IMR-90 (cell line): Measurements from ENCODE around the gene SSC4D. TPM values are rescaled to one million over a fixed set of nuclear protein-coding genes. Genes with fewer than 3 reads are reported as not detected.

Experiments
- ATAC-seq: fragments of 200-7000 bp; cut with Tn5 transposase; 2 replicates; pipeline ENCODE4 v1.9.1; 2020; ENCODE audit warnings: low read depth, mild to moderate bottlenecking, moderate library complexity
- BruUV-seq: library from RNA; stranded (reverse); fragments of 400-500 nt; replicated peaks from 2 replicates; lab custom pipeline; 2021; lab: Mats Ljungman, UMichigan
- CTCF ChIA-PET: fragments of 300-600 bp; formaldehyde crosslinking; extraction: SDS; loops from one replicate; lab custom pipeline; 2021; ENCODE audit warnings: antibody characterized with exemption; lab: Yijun Ruan, JAX
- POLR2A ChIA-PET: fragments of 300-600 bp; sonication (Branson Sonifier 250); formaldehyde crosslinking; loops from one replicate; lab custom pipeline; 2022; ENCODE audit warnings: antibody characterized with exemption; ENCODE audit not compliant: unreplicated experiment; lab: Charles Lee
- DNase-seq: peaks from one replicate; pipeline ENCODE4 v3.0.0; 2013
- H2AFZ ChIP-seq: replicated peaks from 2 replicates; pipeline ENCODE3; 2013; ENCODE audit warnings: low read length, mild to moderate bottlenecking; ENCODE audit not compliant: poor library complexity
- H2AK5ac ChIP-seq: 2 replicates; pipeline ENCODE4 v1.6.1; 2013; ENCODE audit warnings: low read depth, low read length, inconsistent platforms
- H2AK9ac ChIP-seq: replicated peaks from 2 replicates; pipeline ENCODE3; 2013; ENCODE audit warnings: mild to moderate bottlenecking, low read depth, low read length, moderate library complexity; ENCODE audit not compliant: poor library complexity
- H2BK120ac ChIP-seq: 2 replicates; pipeline ENCODE4 v1.6.1; 2013; ENCODE audit warnings: low read depth, low read length, inconsistent platforms
- H2BK15ac ChIP-seq: 3 replicates; pipeline ENCODE4 v1.6.1; 2013; ENCODE audit warnings: low read depth, low read length, inconsistent platforms
- H2BK20ac ChIP-seq: 2 replicates; pipeline ENCODE4 v1.6.1; 2013; ENCODE audit warnings: low read depth, mild to moderate bottlenecking, inconsistent platforms, low read length, moderate library complexity
- H2BK5ac ChIP-seq: 2 replicates; pipeline ENCODE4 v1.6.1; 2013; ENCODE audit warnings: mild to moderate bottlenecking, low read depth, low read length, inconsistent platforms; ENCODE audit not compliant: poor library complexity, severe bottlenecking
- H3K14ac ChIP-seq: replicated peaks from 2 replicates; pipeline ENCODE4 v1.6.1; 2013; ENCODE audit warnings: low read depth, low read length, inconsistent platforms
- H3K18ac ChIP-seq: 2 replicates; pipeline ENCODE4 v1.6.1; 2013; ENCODE audit warnings: low read depth, low read length, control low read depth
- H3K23ac ChIP-seq: 2 replicates; pipeline ENCODE4 v1.6.1; 2013; ENCODE audit warnings: low read depth, low read length, inconsistent platforms
- H3K27ac ChIP-seq: 2 replicates; pipeline ENCODE4 v1.5.1; 2013; ENCODE audit warnings: mild to moderate bottlenecking, control low read depth, low read length; ENCODE audit not compliant: insufficient read depth
- H3K27me3 ChIP-seq: 2 replicates; pipeline ENCODE4 v1.6.1; 2013; ENCODE audit warnings: low read length; ENCODE audit not compliant: control insufficient read depth, insufficient read depth
- H3K36me3 ChIP-seq: 2 replicates; pipeline ENCODE4 v1.6.1; 2013; ENCODE audit warnings: low read length, mixed read lengths; ENCODE audit not compliant: control insufficient read depth, insufficient read depth
- H3K4ac ChIP-seq: 2 replicates; pipeline ENCODE4 v1.6.1; 2013; ENCODE audit warnings: low read depth, low read length, inconsistent platforms
- H3K4me1 ChIP-seq: 2 replicates; pipeline ENCODE4 v1.6.1; 2013; ENCODE audit warnings: low read length, mixed read lengths; ENCODE audit not compliant: control insufficient read depth, insufficient read depth
- H3K4me2 ChIP-seq: 2 replicates; pipeline ENCODE4 v1.6.1; 2013; ENCODE audit warnings: low read depth, mild to moderate bottlenecking, control low read depth, low read length, moderate library complexity
- H3K4me3 ChIP-seq: 2 replicates; pipeline ENCODE4 v1.5.1; 2013; ENCODE audit warnings: low read depth, mild to moderate bottlenecking, control low read depth, low read length, moderate library complexity; ENCODE audit not compliant: insufficient read depth
- H3K56ac ChIP-seq: 2 replicates; pipeline ENCODE4 v1.6.1; 2013; ENCODE audit warnings: low read length, inconsistent platforms; ENCODE audit not compliant: insufficient read depth; ENCODE audit errors: extremely low read depth
- H3K79me1 ChIP-seq, 2 experiments: 2 replicates each; pipeline ENCODE4 v1.6.1; 2013; ENCODE audit warnings: low read length in 2 of 2, inconsistent platforms in 1 of 2, low read depth in 1 of 2
- H3K9ac ChIP-seq: 2 replicates; pipeline ENCODE4 v1.6.1; 2013; ENCODE audit warnings: low read depth, low read length, control low read depth
- H3K9me1 ChIP-seq: 2 replicates; pipeline ENCODE4 v1.6.1; 2013; ENCODE audit warnings: low read length, inconsistent platforms; ENCODE audit not compliant: insufficient read depth
- H3K9me3 ChIP-seq: 2 replicates; pipeline ENCODE4 v1.6.1; 2013; ENCODE audit warnings: low read length; ENCODE audit not compliant: control insufficient read depth, insufficient read depth
- H4K20me1 ChIP-seq: 2 replicates; pipeline ENCODE4 v1.6.1; 2013; ENCODE audit warnings: low read length, inconsistent platforms; ENCODE audit not compliant: insufficient read depth
- H4K5ac ChIP-seq: 2 replicates; pipeline ENCODE4 v1.6.1; 2013; ENCODE audit warnings: mild to moderate bottlenecking, low read depth, low read length, control low read depth
- H4K8ac ChIP-seq, 2 experiments: 2 replicates each; pipeline ENCODE4 v1.6.1; 2013; ENCODE audit warnings: low read depth in 2 of 2, low read length in 2 of 2, control low read depth in 1 of 2, inconsistent platforms in 1 of 2
- H4K91ac ChIP-seq: 2 replicates; pipeline ENCODE4 v1.6.1; 2013; ENCODE audit warnings: low read depth, low read length, inconsistent platforms; ENCODE audit not compliant: insufficient read depth
- MAZ ChIP-seq: IDR thresholded peaks from 2 replicates; pipeline ENCODE4 v1.6.1; 2012; ENCODE audit warnings: low read depth, mild to moderate bottlenecking, low read length, improper control_type of control experiment, moderate library complexity, borderline replicate concordance
- WGBS, 2 experiments: methylation state at CpG; one replicate each; pipeline versions ENCODE4 v1.1.5 to v1.1.7; 2013; ENCODE audit warnings: missing lambda C conversion rate in 2 of 2; ENCODE audit not compliant: insufficient read length in 1 of 2; ENCODE audit errors: extremely low coverage in 2 of 2; 5-methylcytosine and 5-hydroxymethylcytosine counted together
- dilution Hi-C: fragments of 300-500 bp; cut with HindIII; formaldehyde crosslinking; loops from one replicate; pipeline ENCODE4 v1.14.3; 2018; ENCODE audit warnings: low sequenced_read_pairs; ENCODE audit not compliant: unreplicated experiment
- in situ Hi-C: fragments of 300-500 bp; cut with MboI; formaldehyde crosslinking; loops from 3 replicates; pipeline ENCODE4 v1.14.3; 2019; ENCODE audit warnings: low sequenced_read_pairs, inconsistent platforms, mixed read lengths
- intact Hi-C: fragments of 100-400 bp; cut with micrococcal nuclease; formaldehyde crosslinking; loops from 2 replicates; pipeline ENCODE4 v1.10.0; 2022
- polyA plus RNA-seq, 3 experiments: library from polyadenylated mRNA; depleted of rRNA; stranded (reverse); fragments of >200 nt; gene quantifications; 2 replicates each; pipeline ENCODE4 v1.2.3, GENCODE V29; 2012; ENCODE audit warnings: low replicate concordance in 1 of 3
- total RNA-seq: library from RNA; depleted of rRNA; stranded (reverse); fragments of >200 nt; gene quantifications from 2 replicates; pipeline ENCODE4 v1.2.3, GENCODE V29; 2012

SSC4D gene
- total and polyA plus RNA-seq, 2 of the 4 experiments (the other 2 are of a cell fraction) = 0.36 to 0.70 TPM

DNA sequence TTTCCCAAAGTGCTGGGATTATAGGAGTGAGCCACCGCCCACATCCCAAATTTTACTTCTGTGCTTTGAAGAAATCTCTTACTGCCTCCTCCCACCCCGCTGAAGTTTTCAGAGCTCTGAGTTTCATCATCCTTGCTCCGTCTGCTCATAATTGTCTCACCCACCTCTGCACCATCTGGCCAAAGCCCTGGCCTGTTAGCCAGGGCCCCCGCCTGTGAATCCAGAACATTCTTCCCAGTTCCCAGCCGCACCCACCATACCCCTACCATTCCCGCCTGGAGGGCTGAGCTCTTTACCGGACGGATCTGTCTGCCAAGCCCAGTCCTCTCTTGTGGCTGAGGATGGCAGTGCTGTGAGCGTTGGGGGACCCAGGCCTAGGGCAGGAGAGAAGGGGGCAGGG is 14.5 kb downstream of the SSC4D start:
- DNase-seq (no peak), ATAC-seq (no peak)
- H4K20me1 ChIP-seq = no peaks in the 10 kb centered on the region
- WGBS, 2 experiments = 80% methylated on average over 2 of the region's 9 CpGs; no CpG with 5 or more reads in 1 of the 2 experiments
- H3K9me3 ChIP-seq = no peaks in the 10 kb centered on the region
- H3K18ac ChIP-seq = no peak overlapping the region
- H3K4me1 ChIP-seq = peaks cover 13% of the 10 kb centered on the region
- no peak overlapping the region for H2BK15ac ChIP-seq
- H2BK120ac ChIP-seq = no peak overlapping the region
- dilution Hi-C loops = no loop called here
- H3K9me1 ChIP-seq = peaks cover 11% of the 10 kb centered on the region
- ChIA-PET CTCF (no interaction called here), POLR2A (interaction anchor here (0.5 kb wide), 1 partner anchor 30 kb away, joined by 7 read pairs; no protein-coding TSS in a partner anchor)
- H2BK20ac ChIP-seq = no peak overlapping the region
- H3K36me3 ChIP-seq = no peaks in the 10 kb centered on the region
- H4K91ac ChIP-seq = no peak overlapping the region
- H3K56ac ChIP-seq = no peak overlapping the region
- H3K23ac ChIP-seq = no peak overlapping the region
- H2AFZ ChIP-seq = no peak overlapping the region
- H4K5ac ChIP-seq = no peak overlapping the region
- no peak overlapping the region for H3K4me3 ChIP-seq
- no peak overlapping the region for H4K8ac ChIP-seq
- no peaks in the 10 kb centered on the region; the same call in 1 of the 2 replicates for H3K27me3 ChIP-seq
- in situ Hi-C loops = no loop called here
- no peak overlapping the region for H3K4me2 ChIP-seq
- no peak for TF ChIP-seq MAZ
- no peak overlapping the region for H2BK5ac ChIP-seq
- H2AK5ac ChIP-seq = no peak overlapping the region
- H2AK9ac ChIP-seq = peak overlapping the region; percentile 78
- H3K9ac ChIP-seq = no peak overlapping the region
- H3K27ac ChIP-seq = no peak overlapping the region
- H3K14ac ChIP-seq = no peak overlapping the region
- intact Hi-C loops = no loop called here
- peaks cover 0 to 5% of the 10 kb centered on the region in 2 experiments; a peak in 1 of 4 replicates for H3K79me1 ChIP-seq
- BruUV-seq = no TSS peak
- no peak overlapping the region for H3K4ac ChIP-seq
